Right lobe of liver (tissue), 4 donors: ENCODE measurements around the gene URB1.

Experiments used
- CTCF ChIP-seq, 4 donors: fragments of 200-600 bp in 3 of 4; fragments of 450-650 bp in 1 of 4; IDR thresholded peaks; one replicate each; pipeline versions ENCODE4 v1.5.1 to v1.8.0; 2016 to 2022; ENCODE audit warnings: antibody characterized with exemption in 4 of 4, mild to moderate bottlenecking in 2 of 4
- POLR2A ChIP-seq: fragments of 450-650 bp; IDR thresholded peaks from one replicate; pipeline ENCODE4 v1.6.1; 2017; ENCODE audit warnings: antibody characterized with exemption, mild to moderate bottlenecking
- donor health status: DM: no; HTN: no; CAD: no.
- donor health status: DM: no; HTN: no; CAD: no.
- donor health status: DM: no; HTN: yes; CAD: no.

DNA sequence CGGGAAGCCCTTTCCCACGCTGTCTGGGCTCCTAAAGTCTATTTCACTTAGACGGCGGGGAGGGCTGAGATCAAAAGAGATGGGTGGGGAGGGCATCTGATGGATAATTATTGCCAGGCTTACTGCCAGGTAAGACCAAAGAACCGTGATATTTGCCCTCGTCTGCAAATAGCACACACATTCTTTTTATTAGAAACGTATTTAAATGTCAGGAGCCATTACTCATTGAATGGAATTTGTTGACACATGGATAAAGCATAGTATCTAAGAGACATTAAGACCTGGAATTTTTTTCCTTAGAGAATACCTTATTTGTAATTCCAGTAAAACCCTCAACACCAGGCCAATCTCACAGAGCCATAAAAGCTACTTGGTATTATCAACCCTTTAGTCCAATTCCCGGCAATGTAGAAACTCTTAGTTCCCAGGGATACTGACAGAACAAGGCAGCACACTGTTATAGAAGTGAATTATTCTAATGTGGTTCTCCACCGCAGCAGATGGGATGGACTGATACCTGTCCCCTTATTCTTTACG, 10.6 kb downstream of the URB1 start:
- TF ChIP-seq CTCF (IDR thresholded peaks at IDR 0.05) (no peak), POLR2A (no peak)
